Tibial nerve (tissue), 4 donors: ENCODE measurements around the gene ARPC1A. TPM values are rescaled to one million over a fixed set of nuclear protein-coding genes. Genes with fewer than 3 reads are reported as not detected.
"Not testable (repeated sequence)": the region's sequence is repeated elsewhere in the genome, so short reads cannot be mapped to it uniquely, and the experiment has no call there.

ENCODE experiments used
- DNase-seq, 2 donors: peaks; one replicate each; pipeline ENCODE4 v3.0.0-alpha.2; 2019; ENCODE audit warnings: low spot score in 2 of 2
- H3K27ac ChIP-seq, 4 donors: fragments of 200-600 bp; sonication (generic) in 3 of 4; one replicate each; pipeline ENCODE4 v1.5.1; 2017 to 2019; ENCODE audit warnings: mild to moderate bottlenecking in 1 of 4
- H3K27me3 ChIP-seq, 2 donors: fragments of 200-600 bp; sonication (generic) in 1 of 2; one replicate each; pipeline versions ENCODE4 v1.5.1 to v1.6.0; 2017 to 2019
- H3K36me3 ChIP-seq, 3 donors: fragments of 200-600 bp; sonication (generic); one replicate each; pipeline ENCODE4 v1.5.1; 2018 to 2019
- H3K4me1 ChIP-seq, 4 donors: fragments of 200-600 bp; sonication (generic) in 3 of 4; one replicate each; pipeline ENCODE4 v1.5.1; 2017 to 2019
- H3K4me3 ChIP-seq, 4 donors: fragments of 200-600 bp; sonication (generic) in 3 of 4; one replicate each; pipeline ENCODE4 v1.5.1; 2017 to 2019; ENCODE audit warnings: mild to moderate bottlenecking in 1 of 4, moderate library complexity in 1 of 4
- H3K9me3 ChIP-seq, 4 donors: fragments of 200-600 bp; sonication (generic) in 3 of 4; one replicate each; pipeline ENCODE4 v1.5.1; 2017 to 2019
- CTCF ChIP-seq, 5 experiments: fragments of 200-600 bp in 3 of 5; fragments of 450-650 bp in 2 of 5; sonication (generic) in 3 of 5; IDR thresholded peaks; one replicate each; pipeline ENCODE4 v1.5.1; 2016 to 2019; ENCODE audit warnings: antibody characterized with exemption in 5 of 5, mild to moderate bottlenecking in 3 of 5, moderate library complexity in 2 of 5
- EP300 ChIP-seq, 2 donors: sonication (generic); formaldehyde crosslinking; IDR thresholded peaks; one replicate each; pipeline ENCODE4 v1.6.1; 2017; ENCODE audit warnings: antibody characterized with exemption in 2 of 2, mild to moderate bottlenecking in 1 of 2
- POLR2A ChIP-seq, 2 donors: fragments of 450-650 bp; IDR thresholded peaks; one replicate each; pipeline ENCODE4 v1.6.1; 2017; ENCODE audit warnings: antibody characterized with exemption in 2 of 2, mild to moderate bottlenecking in 2 of 2, moderate library complexity in 2 of 2
- WGBS, 2 donors: methylation state at CpG; one replicate each; pipeline ENCODE4 v1.1.5; 2018; 5-methylcytosine and 5-hydroxymethylcytosine counted together
- total RNA-seq, 4 donors: library from RNA; depleted of rRNA; stranded (reverse); fragments of >200 nt; gene quantifications; one replicate each; pipeline ENCODE4 v1.1.0, GENCODE V29; 2016

The ARPC1A gene
- total RNA-seq, 4 donors from 2014 or later, result 92.2 to 151 (median 118) TPM

- Histone ChIP-seq H3K27me3 (no peaks in the 10 kb centered on the region), H3K9me3 (peaks cover 0 to 18% (median 0%) of the 10 kb centered on the region in 4 donors), H3K4me1 (peaks cover 0 to 7% (median 0%) of the 10 kb centered on the region in 4 donors), H3K36me3 (peaks cover 0 to 10% (median 0%) of the 10 kb centered on the region in 3 donors), H3K4me3 (no peak overlapping the region), H3K27ac (no peak overlapping the region)
- TF ChIP-seq CTCF (IDR thresholded peaks at IDR 0.05) (no peak), EP300 (IDR thresholded peaks at IDR 0.05) (no peak), POLR2A (IDR thresholded peaks at IDR 0.05) (no peak)
- no peak for DNase-seq
- 83 to 93% methylated on average over 9 of the region's 9 CpGs for WGBS, 2 donors
Observed at GRCh38 chr7:99311702-99312101, 14.0 kb upstream of the ARPC1A start.

- Histone ChIP-seq H3K4me3 (no peak overlapping the region), H3K4me1 (peaks cover 0 to 7% (median 0%) of the 10 kb centered on the region in 4 donors), H3K27me3 (no peaks in the 10 kb centered on the region), H3K36me3 (peaks cover 0 to 10% (median 0%) of the 10 kb centered on the region in 3 donors), H3K27ac (peak overlapping the region in 1 of 4 donors; percentile 35), H3K9me3 (peaks cover 0 to 18% (median 0%) of the 10 kb centered on the region in 4 donors)
- WGBS, 2 donors, result 29 to 33% methylated on average over 16 of the region's 16 CpGs
- TF ChIP-seq POLR2A (IDR thresholded peaks at IDR 0.05) (no peak), EP300 (IDR thresholded peaks at IDR 0.05) (peak in 1 of 2 donors; percentile 20), CTCF (IDR thresholded peaks at IDR 0.05) (peak; percentile 84 to 86 (median 86))
- peak; percentile 71 to 91 for DNase-seq
Observed at GRCh38 chr7:99312316-99313203, 13.1 kb upstream of the ARPC1A start.

DNA sequence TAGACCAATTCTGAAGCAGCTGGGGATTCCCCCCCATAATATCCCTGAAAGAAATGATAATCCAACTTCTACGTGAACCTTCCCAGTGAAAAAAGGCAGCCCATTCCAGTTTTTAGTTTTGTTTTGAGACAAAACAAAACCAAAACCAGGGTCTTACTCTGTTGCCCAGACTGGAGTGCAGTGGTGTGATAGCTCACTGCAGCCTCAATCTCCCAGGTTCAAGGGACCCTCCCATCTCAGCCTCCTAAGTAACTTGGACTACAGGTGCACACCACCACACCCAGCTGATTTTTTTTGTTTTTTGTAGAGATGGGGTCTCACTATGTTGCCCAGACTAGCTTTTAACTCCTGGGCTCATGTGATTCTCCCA lies 12.5 kb upstream of the ARPC1A start:
- H3K4me3 ChIP-seq, result no peak overlapping the region
- no peaks in the 10 kb centered on the region for H3K27me3 ChIP-seq
- TF ChIP-seq EP300 (IDR thresholded peaks at IDR 0.05), result no peak
- TF ChIP-seq POLR2A (IDR thresholded peaks at IDR 0.05), result no peak
- TF ChIP-seq CTCF (IDR thresholded peaks at IDR 0.05), result peak in 1 of 5 experiments; percentile 16
- DNase-seq, result no peak
- H3K4me1 ChIP-seq, result peaks cover 0 to 7% (median 0%) of the 10 kb centered on the region in 4 donors
- H3K27ac ChIP-seq, result peak overlapping the region in 1 of 4 donors; percentile 35
- H3K9me3 ChIP-seq, result peaks cover 0 to 18% (median 0%) of the 10 kb centered on the region in 4 donors
- H3K36me3 ChIP-seq, result peaks cover 0 to 10% (median 0%) of the 10 kb centered on the region in 3 donors
- 27 to 34% methylated on average over 1 of the region's 1 CpG for WGBS, 2 donors

DNA sequence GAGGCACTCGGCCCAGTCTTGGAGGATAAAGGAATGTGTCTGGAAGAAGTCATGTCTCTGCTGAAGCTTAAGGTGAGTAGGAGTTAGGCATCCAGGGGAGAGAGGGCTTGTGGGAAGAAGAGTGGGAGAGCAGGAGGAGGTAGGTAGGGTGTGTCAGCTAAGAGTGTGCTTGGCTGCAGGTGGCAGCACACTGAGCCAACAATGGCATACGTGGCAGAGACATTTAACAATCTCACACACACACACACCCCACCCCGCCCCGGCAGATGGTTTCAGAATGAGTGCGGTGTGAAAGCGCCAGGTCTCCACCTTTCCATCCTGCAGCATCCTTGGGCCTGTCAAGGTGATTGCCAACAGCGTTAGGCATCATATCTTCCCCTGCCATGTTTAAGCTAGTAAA lies 11.2 kb upstream of the ARPC1A start:
- Histone ChIP-seq H3K36me3 (peaks cover 0 to 9% (median 0%) of the 10 kb centered on the region in 3 donors), H3K27ac (no peak overlapping the region), H3K27me3 (no peaks in the 10 kb centered on the region), H3K4me3 (no peak overlapping the region), H3K4me1 (peaks cover 0 to 7% (median 0%) of the 10 kb centered on the region in 4 donors), H3K9me3 (peaks cover 0 to 13% (median 0%) of the 10 kb centered on the region in 4 donors)
- 80 to 81% methylated on average over 7 of the region's 7 CpGs for WGBS, 2 donors
- TF ChIP-seq POLR2A (IDR thresholded peaks at IDR 0.05), result no peak
- DNase-seq, result no peak

GRCh38 chr7:99320371-99320770 lies 5.3 kb upstream of the ARPC1A start:
- no peak overlapping the region for H3K27ac ChIP-seq
- WGBS, 2 donors, result 49 to 59% methylated on average over 4 of the region's 4 CpGs
- no peaks in the 10 kb centered on the region for H3K27me3 ChIP-seq
- DNase-seq, result no peak
- TF ChIP-seq CTCF (IDR thresholded peaks at IDR 0.05) (no peak), EP300 (IDR thresholded peaks at IDR 0.05) (no peak), POLR2A (IDR thresholded peaks at IDR 0.05) (no peak)
- H3K9me3 ChIP-seq, result no peaks in the 10 kb centered on the region
- H3K36me3 ChIP-seq, result no peaks in the 10 kb centered on the region
- peaks cover 0 to 10% (median 7%) of the 10 kb centered on the region in 4 donors for H3K4me1 ChIP-seq
- H3K4me3 ChIP-seq, result no peak overlapping the region

- H3K27ac ChIP-seq, H3K4me3 ChIP-seq, H3K9me3 ChIP-seq, DNase-seq, H3K36me3 ChIP-seq, H3K27me3 ChIP-seq: not testable (repeated sequence)
- H3K4me1 ChIP-seq, result peaks cover 0 to 23% (median 17%) of the 10 kb centered on the region in 4 donors
- WGBS, 2 donors, result 88 to 92% methylated on average over 6 of the region's 6 CpGs
Observed at GRCh38 chr7:99322659-99323058, 3.0 kb upstream of the ARPC1A start.
